Neural crest cell (in vitro differentiated cells): Measurements from ENCODE around the gene GPR78. TPM values are rescaled to one million over a fixed set of nuclear protein-coding genes. Genes with fewer than 3 reads are reported as not detected.
A peak's percentile ranks its signal among the peaks of the same experiment; 100 is the strongest.

ENCODE experiments used
- DNase-seq: peaks from one replicate; pipeline ENCODE4 v3.0.0; 2021; ENCODE audit warnings: low read depth, mixed read lengths, low spot score
- H3K27ac Mint-ChIP-seq: one replicate; pipeline ENCODE4 v1.8.0; 2021; ENCODE audit warnings: mild to moderate bottlenecking, mixed read lengths; ENCODE audit not compliant: unreplicated experiment
- H3K27me3 Mint-ChIP-seq: 2 replicates; pipeline ENCODE4 v1.8.0; 2021; ENCODE audit warnings: low read depth, mild to moderate bottlenecking, mixed read lengths
- H3K36me3 Mint-ChIP-seq: 2 replicates; pipeline ENCODE4 v1.8.0; 2021; ENCODE audit warnings: low read depth, mild to moderate bottlenecking, mixed read lengths
- H3K4me1 Mint-ChIP-seq: 2 replicates; pipeline ENCODE4 v1.8.0; 2021; ENCODE audit warnings: mixed read lengths
- H3K4me3 Mint-ChIP-seq: one replicate; pipeline ENCODE4 v1.8.0; 2021; ENCODE audit warnings: mild to moderate bottlenecking, mixed read lengths
- H3K9me3 Mint-ChIP-seq: 2 replicates; pipeline ENCODE4 v1.8.0; 2021; ENCODE audit warnings: mixed read lengths
- total RNA-seq: library from RNA; stranded (reverse); gene quantifications from 2 replicates; pipeline ENCODE4 v1.2.1, GENCODE V29; 2021
- TF ChIP-seq, protein P1 (sequence below): fragments of 200-600 bp; sonication (generic); conservative IDR thresholded peaks from 2 replicates; pipeline ENCODE4 v1.5.0; 2021; ENCODE audit warnings: antibody characterized with exemption, mild to moderate bottlenecking

GPR78 gene
- total RNA-seq, 1 donor from 2014 or later, result not detected

DNA sequence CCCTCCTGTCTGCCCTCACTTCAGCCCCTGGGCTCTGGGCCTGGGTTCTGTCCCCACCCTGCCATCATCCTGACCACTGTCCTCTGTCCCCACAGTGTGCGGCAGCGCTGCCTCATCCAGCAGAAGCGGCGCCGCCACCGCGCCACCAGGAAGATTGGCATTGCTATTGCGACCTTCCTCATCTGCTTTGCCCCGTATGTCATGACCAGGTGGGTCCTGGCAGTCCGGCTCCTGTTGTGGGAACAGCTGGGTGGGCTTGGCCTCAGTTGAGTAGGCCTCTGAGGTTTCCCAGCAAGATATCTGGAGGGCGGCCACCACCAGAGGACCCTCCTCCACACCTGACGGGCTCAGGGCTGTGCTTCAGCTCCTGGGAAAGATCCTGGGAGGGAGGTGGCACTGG is 2.2 kb downstream of the GPR78 start:
- Mint-ChIP-seq H3K27ac (no peak overlapping the region), H3K36me3 (no peaks in the 10 kb centered on the region), H3K9me3 (no peaks in the 10 kb centered on the region), H3K4me3 (no peak overlapping the region), H3K4me1 (no peaks in the 10 kb centered on the region), H3K27me3 (peaks cover 89% of the 10 kb centered on the region)
- TF ChIP-seq, protein P1, sequence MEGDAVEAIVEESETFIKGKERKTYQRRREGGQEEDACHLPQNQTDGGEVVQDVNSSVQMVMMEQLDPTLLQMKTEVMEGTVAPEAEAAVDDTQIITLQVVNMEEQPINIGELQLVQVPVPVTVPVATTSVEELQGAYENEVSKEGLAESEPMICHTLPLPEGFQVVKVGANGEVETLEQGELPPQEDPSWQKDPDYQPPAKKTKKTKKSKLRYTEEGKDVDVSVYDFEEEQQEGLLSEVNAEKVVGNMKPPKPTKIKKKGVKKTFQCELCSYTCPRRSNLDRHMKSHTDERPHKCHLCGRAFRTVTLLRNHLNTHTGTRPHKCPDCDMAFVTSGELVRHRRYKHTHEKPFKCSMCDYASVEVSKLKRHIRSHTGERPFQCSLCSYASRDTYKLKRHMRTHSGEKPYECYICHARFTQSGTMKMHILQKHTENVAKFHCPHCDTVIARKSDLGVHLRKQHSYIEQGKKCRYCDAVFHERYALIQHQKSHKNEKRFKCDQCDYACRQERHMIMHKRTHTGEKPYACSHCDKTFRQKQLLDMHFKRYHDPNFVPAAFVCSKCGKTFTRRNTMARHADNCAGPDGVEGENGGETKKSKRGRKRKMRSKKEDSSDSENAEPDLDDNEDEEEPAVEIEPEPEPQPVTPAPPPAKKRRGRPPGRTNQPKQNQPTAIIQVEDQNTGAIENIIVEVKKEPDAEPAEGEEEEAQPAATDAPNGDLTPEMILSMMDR, result no peak
- no peak for DNase-seq

- no peaks in the 10 kb centered on the region for H3K36me3 Mint-ChIP-seq
- no peak overlapping the region for H3K27ac Mint-ChIP-seq
- no peak for DNase-seq
- peaks cover 89% of the 10 kb centered on the region for H3K27me3 Mint-ChIP-seq
- TF ChIP-seq, protein P1, result no peak
- no peak overlapping the region for H3K4me3 Mint-ChIP-seq
- H3K9me3 Mint-ChIP-seq, result no peaks in the 10 kb centered on the region
- no peaks in the 10 kb centered on the region for H3K4me1 Mint-ChIP-seq
Observed at GRCh38 chr4:8582941-8583654, 2.9 kb downstream of the GPR78 start.

DNA sequence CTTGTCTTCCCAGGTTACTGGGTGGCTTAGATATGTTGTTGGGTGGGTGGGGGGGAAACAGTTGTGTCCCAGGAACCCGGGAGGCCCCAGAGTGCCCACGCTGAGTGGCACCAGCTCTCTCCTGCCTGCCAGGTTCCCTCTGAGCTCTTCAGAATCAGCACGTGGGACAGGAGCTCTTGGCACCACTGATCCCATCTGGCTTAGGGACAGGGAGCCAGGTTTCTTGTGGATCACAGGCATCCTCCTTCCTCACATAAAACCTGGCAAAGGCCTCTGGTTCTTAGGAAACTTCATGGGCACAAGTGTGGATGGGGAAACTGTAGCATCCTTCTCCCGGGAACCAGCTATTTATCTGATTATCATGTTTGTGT is 3.4 kb downstream of the GPR78 start:
- Mint-ChIP-seq H3K4me3 (no peak overlapping the region), H3K36me3 (no peaks in the 10 kb centered on the region), H3K4me1 (no peaks in the 10 kb centered on the region), H3K27me3 (peaks cover 89% of the 10 kb centered on the region), H3K27ac (no peak overlapping the region), H3K9me3 (no peaks in the 10 kb centered on the region)
- TF ChIP-seq, protein P1, result no peak
- DNase-seq, result no peak

DNA sequence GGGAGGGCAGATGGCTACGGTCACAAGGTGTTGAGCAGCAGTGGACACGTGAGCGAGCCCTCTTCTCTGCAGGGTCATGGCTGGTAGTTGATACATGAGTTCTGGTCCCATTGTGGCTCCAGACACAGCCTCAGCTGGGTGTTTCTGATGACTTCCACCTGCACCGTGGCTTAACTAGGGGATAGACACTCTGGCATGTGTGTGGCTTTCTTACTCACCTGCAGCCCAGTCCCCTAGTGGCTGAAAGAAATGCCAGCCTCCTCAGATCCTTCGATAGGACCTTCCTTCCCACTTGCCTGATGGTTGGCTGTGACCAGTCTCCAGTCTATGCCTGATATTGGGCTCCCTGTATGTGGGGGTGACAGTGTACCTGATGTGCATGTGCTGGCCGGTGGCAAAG is 5.0 kb downstream of the GPR78 start:
- TF ChIP-seq, protein P1, result peak; percentile 39
- no peak overlapping the region for H3K4me3 Mint-ChIP-seq
- H3K27me3 Mint-ChIP-seq, result peaks cover 88% of the 10 kb centered on the region
- H3K9me3 Mint-ChIP-seq, result no peaks in the 10 kb centered on the region
- no peaks in the 10 kb centered on the region for H3K4me1 Mint-ChIP-seq
- no peak overlapping the region for H3K27ac Mint-ChIP-seq
- DNase-seq, result no peak
- no peaks in the 10 kb centered on the region for H3K36me3 Mint-ChIP-seq

DNA sequence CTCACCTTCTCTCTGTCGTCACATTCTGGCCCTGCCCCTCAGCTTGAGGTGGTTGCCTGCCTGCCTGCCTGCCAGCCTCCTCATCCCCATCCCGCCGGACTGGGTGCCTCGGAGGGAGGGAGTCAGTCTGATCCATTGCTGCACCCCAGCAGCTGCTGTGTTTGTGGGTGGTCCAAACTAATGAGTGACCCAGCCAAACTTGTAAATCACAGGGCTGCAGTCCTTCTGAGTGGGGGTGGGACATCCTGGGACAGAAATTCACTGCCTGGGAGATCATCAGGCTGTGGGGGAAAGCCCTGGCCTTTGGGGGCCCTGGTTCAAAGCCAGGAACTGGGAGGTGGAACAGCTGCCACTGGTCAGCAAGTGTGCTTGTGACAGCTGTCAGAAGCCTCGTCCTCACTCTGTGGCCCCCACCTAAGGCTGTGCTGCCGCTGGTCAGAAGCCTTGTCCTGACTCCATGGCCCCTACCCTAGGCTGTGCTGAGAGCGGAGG is 5.6 kb downstream of the GPR78 start:
- no peaks in the 10 kb centered on the region for H3K36me3 Mint-ChIP-seq
- no peak overlapping the region for H3K27ac Mint-ChIP-seq
- H3K27me3 Mint-ChIP-seq, result peaks cover 88% of the 10 kb centered on the region
- no peak overlapping the region for H3K4me3 Mint-ChIP-seq
- no peaks in the 10 kb centered on the region for H3K4me1 Mint-ChIP-seq
- no peak for DNase-seq
- no peaks in the 10 kb centered on the region for H3K9me3 Mint-ChIP-seq
- TF ChIP-seq, protein P1, result no peak
